GM18951 (cell line): ENCODE data around the gene WNT6.

Experiments
- POLR2A ChIP-seq: IDR thresholded peaks from 4 replicates; pipeline ENCODE4 v1.6.1; 2011; ENCODE audit warnings: mild to moderate bottlenecking; ENCODE audit not compliant: insufficient read length, insufficient read depth; ENCODE audit errors: extremely low read depth
- in situ Hi-C: fragments of 300-500 bp; cut with MboI; formaldehyde crosslinking; loops from one replicate; pipeline ENCODE4 v1.12.0; 2022; ENCODE audit warnings: low sequenced_read_pairs, mixed read lengths, inconsistent platforms; ENCODE audit not compliant: unreplicated experiment

WNT6 gene

GRCh38 chr2:218870984-218871344 lies 11.4 kb downstream of the WNT6 start:
- in situ Hi-C loops, result no loop called here
- peak; percentile 30 for TF ChIP-seq POLR2A

- in situ Hi-C loops, result no loop called here
- TF ChIP-seq POLR2A, result no peak
These were observed 12.0 kb downstream of the WNT6 start for GRCh38 chr2:218871345-218872302.

- TF ChIP-seq POLR2A, result no peak
- in situ Hi-C loops, result no loop called here
These were observed 13.2 kb downstream of the WNT6 start for GRCh38 chr2:218872645-218873358.

DNA sequence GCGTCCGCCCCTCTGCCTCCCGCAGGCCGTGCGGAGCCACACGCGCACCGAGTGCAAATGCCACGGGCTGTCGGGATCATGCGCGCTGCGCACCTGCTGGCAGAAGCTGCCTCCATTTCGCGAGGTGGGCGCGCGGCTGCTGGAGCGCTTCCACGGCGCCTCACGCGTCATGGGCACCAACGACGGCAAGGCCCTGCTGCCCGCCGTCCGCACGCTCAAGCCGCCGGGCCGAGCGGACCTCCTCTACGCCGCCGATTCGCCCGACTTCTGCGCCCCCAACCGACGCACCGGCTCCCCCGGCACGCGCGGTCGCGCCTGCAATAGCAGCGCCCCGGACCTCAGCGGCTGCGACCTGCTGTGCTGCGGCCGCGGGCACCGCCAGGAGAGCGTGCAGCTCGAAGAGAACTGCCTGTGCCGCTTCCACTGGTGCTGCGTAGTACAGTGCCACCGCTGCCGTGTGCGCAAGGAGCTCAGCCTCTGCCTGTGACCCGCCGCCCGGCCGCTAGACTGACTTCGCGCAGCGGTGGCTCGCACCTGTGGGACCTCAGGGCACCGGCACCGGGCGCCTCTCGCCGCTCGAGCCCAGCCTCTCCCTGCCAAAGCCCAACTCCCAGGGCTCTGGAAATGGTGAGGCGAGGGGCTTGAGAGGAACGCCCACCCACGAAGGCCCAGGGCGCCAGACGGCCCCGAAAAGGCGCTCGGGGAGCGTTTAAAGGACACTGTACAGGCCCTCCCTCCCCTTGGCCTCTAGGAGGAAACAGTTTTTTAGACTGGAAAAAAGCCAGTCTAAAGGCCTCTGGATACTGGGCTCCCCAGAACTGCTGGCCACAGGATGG lies 14.0 kb downstream of the WNT6 start:
- in situ Hi-C loops, result no loop called here
- TF ChIP-seq POLR2A, result no peak

DNA sequence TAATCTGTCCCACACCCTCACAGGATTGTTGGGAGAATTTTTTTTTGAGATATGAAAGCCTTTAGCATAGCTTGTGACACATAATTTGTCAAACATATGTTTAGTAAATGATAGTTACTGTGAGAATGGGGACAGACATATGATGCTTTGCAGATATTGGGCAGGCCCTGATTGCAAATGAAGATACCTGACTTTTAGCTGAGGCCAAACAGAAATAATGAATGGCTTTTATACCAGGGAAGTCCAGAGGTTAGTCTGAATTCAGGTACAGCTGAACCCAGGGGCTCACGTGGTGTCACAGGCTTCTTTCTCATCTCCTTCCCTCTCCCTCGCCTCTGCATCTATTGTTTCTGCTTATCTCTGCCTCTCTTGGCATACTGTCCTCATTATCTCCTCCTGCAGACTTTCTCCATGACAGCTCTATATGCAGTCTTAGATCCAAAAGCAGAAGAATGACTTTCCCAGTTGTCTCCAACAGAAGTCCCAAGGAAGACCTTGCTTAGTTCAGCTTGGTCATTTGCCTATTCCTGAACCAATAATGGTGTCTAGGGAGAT lies 16.2 kb downstream of the WNT6 start:
- in situ Hi-C loops, result no loop called here
- no peak for TF ChIP-seq POLR2A

GRCh38 chr2:218876562-218877219 lies 17.1 kb downstream of the WNT6 start:
- in situ Hi-C loops, result no loop called here
- TF ChIP-seq POLR2A, result no peak

GRCh38 chr2:218877331-218877730 lies 17.7 kb downstream of the WNT6 start:
- TF ChIP-seq POLR2A, result no peak
- in situ Hi-C loops, result no loop called here

DNA sequence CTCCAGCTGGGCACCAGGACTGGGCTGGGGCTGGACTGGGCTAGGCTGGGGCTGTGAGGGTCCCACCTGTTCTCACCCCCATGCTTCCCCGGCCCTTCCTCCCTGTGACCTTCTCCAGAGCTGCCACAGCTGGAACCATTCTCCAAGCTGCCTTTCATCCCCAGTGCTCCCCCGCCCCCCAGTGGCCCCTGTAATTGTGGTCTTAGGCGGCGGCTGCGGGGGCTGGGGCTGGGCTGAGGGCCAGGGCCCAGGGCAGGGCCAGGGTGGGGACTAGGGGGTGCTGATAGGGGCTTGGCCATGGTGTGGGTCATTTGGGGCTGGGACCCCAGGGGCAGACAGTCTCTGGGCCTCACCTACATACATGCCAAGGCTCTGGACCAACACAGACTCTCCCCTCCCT lies 18.3 kb downstream of the WNT6 start:
- no peak for TF ChIP-seq POLR2A

DNA sequence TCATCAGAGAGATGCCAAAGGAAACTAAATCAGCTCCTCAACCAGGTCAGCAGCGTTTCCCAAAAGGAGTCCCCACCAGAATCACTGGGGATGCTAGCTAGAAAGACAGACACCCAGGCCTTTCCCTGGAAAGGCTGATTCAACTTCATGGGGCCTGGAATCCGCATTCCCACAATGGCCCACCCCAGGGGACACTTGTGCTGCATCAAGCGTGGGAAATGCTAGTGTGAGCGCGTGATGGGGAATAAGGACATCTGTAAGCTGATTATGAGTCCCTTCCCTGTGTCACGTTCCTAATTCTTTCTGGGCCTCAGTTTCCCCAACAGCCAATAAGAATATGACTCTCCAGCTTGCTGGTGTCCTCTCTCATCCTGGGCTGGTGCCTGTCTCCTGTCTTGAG lies 18.9 kb downstream of the WNT6 start:
- in situ Hi-C loops, result no loop called here
- no peak for TF ChIP-seq POLR2A

More for the DNA sequence above, 18.3 kb downstream of the WNT6 start:
- in situ Hi-C loops, result no loop called here

GRCh38 chr2:218878926-218879761 lies 19.5 kb downstream of the WNT6 start:
- TF ChIP-seq POLR2A, result no peak

GRCh38 chr2:218879776-218880101 lies 20.1 kb downstream of the WNT6 start:
- TF ChIP-seq POLR2A, result peak; percentile 18

More at GRCh38 chr2:218878926-218879761, 19.5 kb downstream of the WNT6 start:
- in situ Hi-C loops, result no loop called here

More at GRCh38 chr2:218879776-218880101, 20.1 kb downstream of the WNT6 start:
- in situ Hi-C loops, result no loop called here
